Endothelial cell of umbilical vein (primary cell): ENCODE data around the gene MRPS11. TPM values are rescaled to one million over a fixed set of nuclear protein-coding genes. Genes with fewer than 3 reads are reported as not detected.

ENCODE experiments used
- BruUV-seq: library from RNA; stranded (reverse); fragments of 400-500 nt; replicated peaks from 2 replicates; lab custom pipeline; 2021; lab: Mats Ljungman, UMichigan
- CTCF ChIA-PET: fragments of 300-600, 350-600 bp; sonication (Branson Sonifier 250); formaldehyde crosslinking; loops from one replicate; lab custom pipeline; 2021; ENCODE audit warnings: antibody characterized with exemption, inconsistent platforms; lab: Charles Lee
- POLR2A ChIA-PET: fragments of 300-600, 350-600 bp; sonication (Branson Sonifier 250); formaldehyde crosslinking; loops from one replicate; lab custom pipeline; 2021; ENCODE audit warnings: antibody characterized with exemption, inconsistent platforms; lab: Charles Lee
- DNase-seq: peaks from one replicate; pipeline ENCODE4 v3.0.0-alpha.2; 2011; ENCODE audit warnings: low read depth, low spot score
- FAIRE-seq: peaks from 2 replicates; lab custom pipeline; 2011; peaks lifted over from hg19 to GRCh38; lab: Jason Lieb, UNC
- H2AFZ ChIP-seq: 2 replicates; pipeline ENCODE4 v1.6.0; 2012; ENCODE audit warnings: low read depth, low read length, control low read depth, inconsistent platforms
- H3K27ac ChIP-seq: 2 replicates; pipeline ENCODE4 v1.5.1; 2011; ENCODE audit warnings: low read depth, mild to moderate bottlenecking, control low read depth, low read length, moderate library complexity; ENCODE audit not compliant: insufficient read depth
- H3K27me3 ChIP-seq, 2 experiments: 2 replicates each; pipeline versions ENCODE4 v1.6.0 to v1.6.1; 2011; ENCODE audit warnings: low read length in 2 of 2, mixed read lengths in 1 of 2; ENCODE audit not compliant: control insufficient read depth in 2 of 2, insufficient read depth in 2 of 2
- H3K36me3 ChIP-seq, 2 experiments: 2 replicates in 1 of 2; 3 replicates in 1 of 2; pipeline ENCODE4 v1.5.1; 2011; ENCODE audit warnings: low read length in 2 of 2, mild to moderate bottlenecking in 1 of 2, moderate library complexity in 1 of 2; ENCODE audit not compliant: control insufficient read depth in 2 of 2, insufficient read depth in 2 of 2; ENCODE audit errors: extremely low read depth in 1 of 2
- H3K4me1 ChIP-seq: 3 replicates; pipeline ENCODE4 v1.5.1; 2011; ENCODE audit warnings: mild to moderate bottlenecking, low read length; ENCODE audit not compliant: control insufficient read depth, insufficient read depth; ENCODE audit errors: extremely low read depth
- H3K4me2 ChIP-seq: 2 replicates; pipeline ENCODE4 v1.6.1; 2011; ENCODE audit warnings: low read length, control low read depth, mixed read lengths; ENCODE audit not compliant: insufficient read depth
- H3K4me3 ChIP-seq, 3 experiments: fragments of 200-600 bp in 1 of 3; sonication (generic), shearing (Covaris generic) in 1 of 3; replicated peaks in 1 of 3; 2 replicates each; pipeline ENCODE4 v1.5.1; 2011 to 2016; ENCODE audit warnings: control low read depth in 3 of 3, low read length in 3 of 3, mild to moderate bottlenecking in 2 of 3, inconsistent platforms in 1 of 3, low read depth in 1 of 3, moderate library complexity in 1 of 3; ENCODE audit not compliant: insufficient read depth in 1 of 3
- H3K79me2 ChIP-seq: 2 replicates; pipeline ENCODE4 v1.6.0; 2012; ENCODE audit warnings: low read length, inconsistent platforms; ENCODE audit not compliant: control insufficient read depth, insufficient read depth
- H3K9ac ChIP-seq: replicated peaks from 2 replicates; pipeline ENCODE3; 2011; ENCODE audit warnings: low read length, control low read depth; ENCODE audit not compliant: insufficient read depth; ENCODE audit errors: extremely low read depth
- H3K9me1 ChIP-seq: replicated peaks from 3 replicates; pipeline ENCODE4 v1.6.0; 2011; ENCODE audit warnings: mild to moderate bottlenecking, low read length; ENCODE audit not compliant: control insufficient read depth, insufficient read depth; ENCODE audit errors: extremely low read depth
- H3K9me3 ChIP-seq: replicated peaks from 2 replicates; pipeline ENCODE4 v1.5.1; 2012; ENCODE audit warnings: low read length, inconsistent platforms; ENCODE audit not compliant: control insufficient read depth, insufficient read depth
- H4K20me1 ChIP-seq: replicated peaks from 2 replicates; pipeline ENCODE3; 2011; ENCODE audit warnings: mild to moderate bottlenecking, low read length; ENCODE audit not compliant: control insufficient read depth, insufficient read depth; ENCODE audit errors: extremely low read depth
- CTCF ChIP-seq, 2 donors: IDR thresholded peaks; 1 replicate in 1 of 2; 2 replicates in 1 of 2; pipeline ENCODE4 v1.5.1; 2011; ENCODE audit warnings: low read length in 2 of 2, mild to moderate bottlenecking in 2 of 2, moderate library complexity in 2 of 2, control low read depth in 1 of 2, inconsistent platforms in 1 of 2, low read depth in 1 of 2; ENCODE audit not compliant: insufficient read depth in 1 of 2; ENCODE audit errors: extremely low read depth in 1 of 2
- EZH2 ChIP-seq: IDR thresholded peaks from 2 replicates; pipeline ENCODE4 v1.6.1; 2012; ENCODE audit warnings: borderline replicate concordance, low read depth, mild to moderate bottlenecking, moderate library complexity, low read length, inconsistent platforms; ENCODE audit not compliant: severe bottlenecking
- FOS ChIP-seq: IDR thresholded peaks from 2 replicates; pipeline ENCODE4 v1.6.1; 2011; ENCODE audit warnings: mild to moderate bottlenecking, low read length, moderate library complexity, borderline replicate concordance; ENCODE audit not compliant: insufficient read depth
- GATA2 ChIP-seq: IDR thresholded peaks from 2 replicates; pipeline ENCODE4 v1.7.0; 2011; ENCODE audit warnings: low read depth, mild to moderate bottlenecking, moderate library complexity, mixed read lengths, low read length; ENCODE audit not compliant: insufficient read length, insufficient read depth
- JUN ChIP-seq: IDR thresholded peaks from 2 replicates; pipeline ENCODE4 v1.6.1; 2011; ENCODE audit warnings: borderline replicate concordance, low read depth; ENCODE audit not compliant: insufficient read length, insufficient read depth
- MAX ChIP-seq: IDR thresholded peaks from 2 replicates; pipeline ENCODE4 v1.6.1; 2011; ENCODE audit not compliant: insufficient read depth, insufficient read length
- MYC ChIP-seq: IDR thresholded peaks from one replicate; pipeline ENCODE4 v1.6.1; 2011; ENCODE audit warnings: mild to moderate bottlenecking, low read depth, low read length
- POLR2A ChIP-seq: IDR thresholded peaks from 2 replicates; pipeline ENCODE4 v1.6.1; 2012; ENCODE audit warnings: low read depth, mild to moderate bottlenecking, control low read depth, low read length
- POLR2AphosphoS5 ChIP-seq: IDR thresholded peaks from 2 replicates; pipeline ENCODE4 v1.6.1; 2012; ENCODE audit warnings: low read depth, mild to moderate bottlenecking, control low read depth, low read length, moderate library complexity; ENCODE audit not compliant: insufficient read depth
- dilution Hi-C: fragments of 300-500 bp; cut with MboI; formaldehyde crosslinking; loops from one replicate; pipeline ENCODE4 v1.15.0; 2019; ENCODE audit warnings: low sequenced_read_pairs; ENCODE audit not compliant: extremely low pct_ligation_motif_present
- intact Hi-C: fragments of 100-400 bp; cut with micrococcal nuclease; formaldehyde crosslinking; loops from one replicate; pipeline ENCODE4 v1.10.0; 2022
- polyA plus RNA-seq, 4 experiments: library from polyadenylated mRNA; depleted of rRNA in 3 of 4; stranded (reverse) in 3 of 4; unstranded in 1 of 4; fragments of >200 nt; gene quantifications; 2 replicates each; pipeline versions ENCODE4 v1.2.1 to v1.2.3, GENCODE V29; 2011 to 2012; ENCODE audit warnings: missing spikeins in 1 of 4
- total RNA-seq: library from RNA; stranded (reverse); gene quantifications from 2 replicates; pipeline ENCODE4 v1.2.3, GENCODE V29; 2021

The MRPS11 gene
- total and polyA plus RNA-seq, 2 donors (not counting 3 experiments of a cell fraction or from before 2014, with no cell fraction given) = 66.3 to 97.9 TPM

DNA sequence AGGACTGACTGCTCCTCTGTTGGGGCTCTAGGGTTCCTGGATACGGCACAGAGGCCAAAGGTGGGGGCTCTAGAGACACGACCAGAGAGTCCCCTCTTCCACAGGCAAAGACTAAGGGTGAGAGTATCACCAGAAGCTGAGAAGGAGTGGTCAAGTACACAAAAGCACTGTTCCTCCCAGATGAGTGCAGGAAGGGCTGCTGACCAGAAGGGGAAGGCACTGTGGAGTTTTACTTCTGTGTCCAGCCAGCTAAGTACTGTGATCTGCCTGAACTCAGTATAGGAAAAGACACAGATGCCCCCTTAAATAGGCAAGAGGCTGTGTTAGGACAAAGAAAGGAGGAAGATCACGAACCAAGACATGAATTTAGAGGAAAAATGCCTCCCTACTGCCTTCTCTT lies 11.7 kb downstream of the MRPS11 start:
- no peaks in the 10 kb centered on the region for H3K79me2 ChIP-seq
- no peak for FAIRE-seq
- H3K4me1 ChIP-seq = no peaks in the 10 kb centered on the region
- H2AFZ ChIP-seq = no peak overlapping the region
- ChIA-PET POLR2A (no interaction called here), CTCF (interaction anchor here (1.1 to 1.6 kb wide), 3 partner anchors 10 to 135 kb away, joined by 3 to 5 read pairs (median 3); no protein-coding TSS in a partner anchor)
- dilution Hi-C loops = no loop called here
- TF ChIP-seq POLR2A = no peak
- TF ChIP-seq FOS = no peak
- no peak for TF ChIP-seq CTCF (IDR thresholded peaks at IDR 0.05; ENCODE audit: extremely low read depth in 1 of 2, insufficient read depth in 1 of 2, low read depth in 1 of 2, low read length in 2 of 2)
- TF ChIP-seq JUN = no peak
- TF ChIP-seq EZH2 = no peak
- TF ChIP-seq POLR2AphosphoS5 = no peak
- TF ChIP-seq MYC = no peak
- no peak for TF ChIP-seq MAX
- no peak for TF ChIP-seq GATA2
- no peaks in the 10 kb centered on the region for H3K27me3 ChIP-seq
- H3K4me2 ChIP-seq = no peak overlapping the region
- no peak for DNase-seq
- no peak overlapping the region for H3K27ac ChIP-seq
- no peak overlapping the region for H3K9ac ChIP-seq
- intact Hi-C loops = no loop called here
- H3K36me3 ChIP-seq = peaks cover 6 to 11% of the 10 kb centered on the region in 2 experiments
- no peaks in the 10 kb centered on the region for H3K9me1 ChIP-seq
- H3K4me3 ChIP-seq = no peak overlapping the region
- no peaks in the 10 kb centered on the region for H4K20me1 ChIP-seq
- no peaks in the 10 kb centered on the region for H3K9me3 ChIP-seq
- BruUV-seq = no TSS peak
